Measurements from ENCODE around the gene SNUPN. TPM values are rescaled to one million over a fixed set of nuclear protein-coding genes. Genes with fewer than 3 reads are reported as not detected.

Gene SNUPN
- total RNA-seq, 6 donors from 2014 or later, result 14.1 to 30.4 (median 22.4) TPM

DNA sequence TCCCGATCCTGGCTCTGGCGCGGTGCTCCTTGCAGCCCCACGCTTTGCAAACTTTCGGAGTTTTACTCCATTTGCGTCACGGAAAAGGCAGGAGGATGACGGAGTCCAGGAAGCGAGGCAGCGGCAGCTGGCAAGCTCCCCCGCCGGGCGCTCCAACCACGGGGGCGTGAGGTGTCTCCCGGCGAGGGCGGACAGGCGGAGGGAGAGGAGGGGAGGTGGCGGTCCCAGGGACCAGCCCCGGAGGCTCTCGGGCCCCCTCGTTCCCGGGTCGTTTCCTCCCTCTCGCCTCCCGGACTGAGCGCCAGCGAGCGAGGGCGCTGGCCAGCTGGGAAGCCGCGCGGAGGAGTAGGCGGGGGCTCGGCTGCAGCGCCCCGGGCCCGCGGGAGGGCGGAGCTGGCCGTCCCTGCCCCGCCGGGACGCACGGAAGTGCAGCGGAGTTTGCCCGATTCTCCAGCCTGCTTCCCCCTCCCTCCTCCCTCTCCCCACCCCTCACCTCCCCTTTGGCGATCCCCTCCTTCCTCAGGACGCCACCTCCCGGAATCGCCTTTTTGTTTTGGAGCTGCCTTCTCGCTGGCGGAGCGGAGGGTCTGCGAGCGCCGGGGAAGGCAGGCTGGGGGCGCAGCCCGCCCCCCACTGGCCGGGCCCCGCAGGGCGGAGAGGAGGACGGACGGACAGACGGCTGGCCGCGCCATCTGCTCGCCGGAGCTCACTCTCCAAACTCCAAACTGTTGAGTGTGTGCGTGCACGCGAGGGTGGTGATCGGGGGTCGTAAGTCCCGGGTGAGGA, 22.0 kb upstream of the SNUPN start, which contains the start of gene SNX33:
SNX33 (plus strand) TSS at position 543 of the 786 bp plus-strand sequence. CDS start 1,191 bp downstream, outside the sequence.
- Histone ChIP-seq H3K4me1 (peaks cover 46 to 55% (median 51%) of the 10 kb centered on the region in 4 donors), H3K36me3 (peaks cover 0 to 14% (median 2%) of the 10 kb centered on the region in 4 donors), H3K9me3 (no peaks in the 10 kb centered on the region), H3K4me3 (peak within 1 kb of the TSS; percentile 63 to 82 (median 78)), H3K27ac (peak within 1 kb of the TSS; percentile 93 to 98 (median 96)), H3K27me3 (no peaks in the 10 kb centered on the region)
- TF ChIP-seq POLR2AphosphoS5 (IDR thresholded peaks at IDR 0.05), result peak; percentile 18 to 83
- no peak for TF ChIP-seq EP300 (IDR thresholded peaks at IDR 0.05)
- TF ChIP-seq, protein P1, sequence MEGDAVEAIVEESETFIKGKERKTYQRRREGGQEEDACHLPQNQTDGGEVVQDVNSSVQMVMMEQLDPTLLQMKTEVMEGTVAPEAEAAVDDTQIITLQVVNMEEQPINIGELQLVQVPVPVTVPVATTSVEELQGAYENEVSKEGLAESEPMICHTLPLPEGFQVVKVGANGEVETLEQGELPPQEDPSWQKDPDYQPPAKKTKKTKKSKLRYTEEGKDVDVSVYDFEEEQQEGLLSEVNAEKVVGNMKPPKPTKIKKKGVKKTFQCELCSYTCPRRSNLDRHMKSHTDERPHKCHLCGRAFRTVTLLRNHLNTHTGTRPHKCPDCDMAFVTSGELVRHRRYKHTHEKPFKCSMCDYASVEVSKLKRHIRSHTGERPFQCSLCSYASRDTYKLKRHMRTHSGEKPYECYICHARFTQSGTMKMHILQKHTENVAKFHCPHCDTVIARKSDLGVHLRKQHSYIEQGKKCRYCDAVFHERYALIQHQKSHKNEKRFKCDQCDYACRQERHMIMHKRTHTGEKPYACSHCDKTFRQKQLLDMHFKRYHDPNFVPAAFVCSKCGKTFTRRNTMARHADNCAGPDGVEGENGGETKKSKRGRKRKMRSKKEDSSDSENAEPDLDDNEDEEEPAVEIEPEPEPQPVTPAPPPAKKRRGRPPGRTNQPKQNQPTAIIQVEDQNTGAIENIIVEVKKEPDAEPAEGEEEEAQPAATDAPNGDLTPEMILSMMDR (IDR thresholded peaks at IDR 0.05), result peak in 5 of 6 experiments; percentile 50 to 70 (median 62)
- TF ChIP-seq POLR2A (IDR thresholded peaks at IDR 0.05), result peak in 3 of 4 donors; percentile 36 to 92 (median 91)
- peak; percentile 85 to 93 for ATAC-seq (ENCODE audit: low FRiP score in 2 of 2)
- WGBS, 2 donors, result 0 to 1% methylated on average over 19 to 40 of the region's 76 CpGs
- DNase-seq, result peak; percentile 82 to 95

DNA sequence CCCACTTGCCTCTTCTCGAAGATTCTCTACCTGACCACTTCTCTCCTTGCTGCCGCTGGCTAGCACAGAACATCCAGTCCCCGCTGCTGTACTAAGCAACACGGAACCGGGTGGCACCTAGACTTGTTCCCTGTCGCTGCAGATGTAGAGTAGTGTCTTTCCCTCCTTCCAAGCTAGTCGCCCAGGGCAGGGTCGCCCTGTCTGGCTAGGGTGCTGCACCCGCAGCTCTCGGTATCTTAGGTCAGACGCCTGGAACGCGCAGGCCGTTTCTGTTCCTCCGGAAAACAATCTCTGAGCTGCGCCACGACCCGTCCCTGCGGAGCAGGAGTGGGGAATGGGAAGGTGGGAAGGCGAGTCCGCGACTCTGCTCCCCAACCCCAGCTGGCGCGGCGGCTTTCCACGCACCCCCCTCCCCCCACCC, 21.4 kb upstream of the SNUPN start:
- TF ChIP-seq, protein P1 (IDR thresholded peaks at IDR 0.05), result no peak
- TF ChIP-seq POLR2AphosphoS5 (IDR thresholded peaks at IDR 0.05) (peak in 1 of 2 donors; percentile 72), POLR2A (IDR thresholded peaks at IDR 0.05) (no peak), EP300 (IDR thresholded peaks at IDR 0.05) (peak in 2 of 4 donors; percentile 62 to 71)
- ATAC-seq (ENCODE audit: low FRiP score in 2 of 2) (peak; percentile 32 to 42), DNase-seq (peak in 1 of 2 donors; percentile 54)
- H3K36me3 ChIP-seq, result peaks cover 0 to 14% (median 2%) of the 10 kb centered on the region in 4 donors
- peak overlapping the region; percentile 63 to 82 (median 78) for H3K4me3 ChIP-seq
- peak overlapping the region; percentile 93 to 98 (median 96) for H3K27ac ChIP-seq
- no peaks in the 10 kb centered on the region for H3K9me3 ChIP-seq
- no peaks in the 10 kb centered on the region for H3K27me3 ChIP-seq
- H3K4me1 ChIP-seq, result peaks cover 40 to 49% (median 45%) of the 10 kb centered on the region in 4 donors
- WGBS, 2 donors, result 0 to 2% methylated on average over 10 to 23 of the region's 26 CpGs

DNA sequence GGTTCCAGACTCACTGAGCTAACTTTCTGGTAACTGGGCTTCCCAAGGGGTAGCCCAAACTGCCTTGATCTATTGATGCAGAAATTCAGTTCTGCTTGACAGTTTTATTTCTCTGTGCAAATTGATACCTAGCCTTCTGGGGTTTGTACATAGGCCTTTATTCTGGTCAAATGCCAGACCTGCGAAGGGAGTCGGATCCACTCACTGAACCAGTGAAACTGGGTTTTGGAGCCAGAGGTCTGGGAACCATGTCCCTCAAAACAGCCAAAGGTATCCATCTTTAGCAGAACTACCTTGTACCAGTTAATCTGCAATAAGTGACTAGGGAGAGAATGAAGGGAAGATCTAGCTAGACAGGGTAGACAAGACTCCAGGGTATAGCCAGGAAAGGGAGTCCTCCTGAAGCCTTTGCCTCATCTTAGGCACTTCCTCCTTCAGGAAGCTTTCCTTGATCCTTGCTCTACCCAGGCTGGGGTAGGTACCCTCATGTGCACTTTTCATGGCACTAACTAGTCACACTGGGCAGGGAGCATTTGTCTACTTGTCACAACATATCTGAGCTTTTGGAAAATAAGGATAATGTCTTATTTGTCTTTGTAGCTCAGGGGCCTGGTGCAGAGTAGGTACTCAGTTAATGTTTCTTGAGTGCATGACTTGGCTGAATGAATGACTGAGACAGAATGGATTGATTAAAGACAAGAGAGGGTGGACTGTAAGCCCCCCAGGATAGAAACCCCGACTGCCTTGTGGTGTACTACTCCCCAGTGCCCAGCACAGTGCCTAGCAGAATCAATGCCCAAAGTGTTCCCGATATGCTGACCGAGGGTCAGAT, 20.8 kb upstream of the SNUPN start:
- H3K27ac ChIP-seq, result peak overlapping the region; percentile 93 to 98 (median 96)
- H3K27me3 ChIP-seq, result no peaks in the 10 kb centered on the region
- peak overlapping the region; percentile 63 to 82 (median 78) for H3K4me3 ChIP-seq
- no peak for DNase-seq
- ATAC-seq (ENCODE audit: low FRiP score in 2 of 2), result no peak
- H3K4me1 ChIP-seq, result peaks cover 34 to 43% (median 40%) of the 10 kb centered on the region in 4 donors
- TF ChIP-seq EP300 (IDR thresholded peaks at IDR 0.05) (no peak), POLR2A (IDR thresholded peaks at IDR 0.05) (no peak)
- H3K9me3 ChIP-seq, result no peaks in the 10 kb centered on the region
- 32 to 55% methylated on average over 3 to 5 of the region's 5 CpGs for WGBS, 2 donors
- H3K36me3 ChIP-seq, result peaks cover 0 to 14% (median 2%) of the 10 kb centered on the region in 4 donors

DNA sequence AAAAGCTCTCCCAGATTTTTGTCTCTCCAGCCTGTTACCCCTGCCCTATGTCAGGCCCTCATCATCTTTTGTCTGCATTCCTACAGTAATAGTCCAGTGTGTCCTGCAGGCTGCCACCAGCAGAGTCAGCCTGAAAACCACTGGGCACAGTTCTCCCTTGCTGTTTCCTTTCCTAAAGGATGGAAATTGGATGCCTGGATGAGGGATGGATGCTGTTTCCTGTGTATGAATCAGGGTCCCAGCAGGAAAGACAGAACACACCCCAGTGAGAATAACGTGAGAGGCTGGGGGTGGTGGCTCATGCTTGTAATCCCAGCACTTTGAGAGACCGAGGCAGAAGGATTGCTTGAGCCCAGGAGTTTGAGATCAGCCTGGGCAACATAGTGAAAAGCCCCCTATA, 18.9 kb upstream of the SNUPN start:
- TF ChIP-seq POLR2A (IDR thresholded peaks at IDR 0.05) (no peak), POLR2AphosphoS5 (IDR thresholded peaks at IDR 0.05) (no peak), EP300 (IDR thresholded peaks at IDR 0.05) (no peak)
- TF ChIP-seq, protein P1 (IDR thresholded peaks at IDR 0.05), result no peak
- DNase-seq (no peak), ATAC-seq (ENCODE audit: low FRiP score in 2 of 2) (no peak)
- WGBS, 2 donors, result 74 to 79% methylated on average over 2 of the region's 2 CpGs
- Histone ChIP-seq H3K27ac (no peak overlapping the region), H3K4me1 (peaks cover 23 to 33% (median 29%) of the 10 kb centered on the region in 4 donors), H3K4me3 (no peak overlapping the region), H3K27me3 (no peaks in the 10 kb centered on the region), H3K9me3 (no peaks in the 10 kb centered on the region), H3K36me3 (peaks cover 0 to 1% (median 0%) of the 10 kb centered on the region in 4 donors)

All from upper lobe of left lung (tissue), 6 donors.